GDM1 (cell line): ENCODE data around the gene MAP3K4.

Source experiments
- DNase-seq: peaks from one replicate; lab custom pipeline; 2025; lab: John Stamatoyannopoulos, UW

Gene MAP3K4

DNA sequence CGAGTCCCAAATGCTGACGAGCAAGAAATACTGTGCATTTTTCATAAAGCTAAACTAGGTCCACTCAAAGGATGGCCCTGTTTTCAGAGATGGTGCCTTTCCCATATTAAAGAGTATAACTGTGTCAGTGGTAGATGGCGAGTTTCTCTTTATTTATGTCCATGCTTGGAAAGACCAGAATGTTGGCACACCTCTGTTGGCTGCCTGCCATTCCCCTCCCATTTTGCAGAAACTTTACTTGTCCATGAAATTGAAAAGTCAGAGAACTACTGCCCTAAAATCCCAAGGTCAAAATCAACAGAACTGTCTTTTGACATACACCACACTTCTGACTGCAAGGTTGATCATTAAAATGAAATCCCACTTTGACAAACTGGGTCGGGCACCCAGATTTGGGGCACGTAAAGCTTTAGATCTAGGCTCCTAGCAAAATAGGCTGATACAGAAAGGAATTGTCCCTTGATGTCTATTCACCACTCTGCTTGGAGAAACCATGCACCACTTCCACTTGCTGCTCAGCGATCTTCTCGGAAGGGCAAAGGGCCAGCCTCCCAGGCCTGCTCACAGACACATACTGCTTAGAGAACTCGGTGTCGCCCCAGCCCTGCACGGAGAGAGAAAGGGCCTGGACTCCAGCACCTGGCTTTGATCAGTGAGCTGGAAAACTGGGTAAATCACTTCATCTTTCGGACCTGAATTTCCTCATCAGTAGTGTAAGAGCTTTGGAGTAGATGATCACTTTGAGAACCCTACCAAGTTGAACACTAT, 152.3 kb downstream of the MAP3K4 start:
- DNase-seq = no peak

DNA sequence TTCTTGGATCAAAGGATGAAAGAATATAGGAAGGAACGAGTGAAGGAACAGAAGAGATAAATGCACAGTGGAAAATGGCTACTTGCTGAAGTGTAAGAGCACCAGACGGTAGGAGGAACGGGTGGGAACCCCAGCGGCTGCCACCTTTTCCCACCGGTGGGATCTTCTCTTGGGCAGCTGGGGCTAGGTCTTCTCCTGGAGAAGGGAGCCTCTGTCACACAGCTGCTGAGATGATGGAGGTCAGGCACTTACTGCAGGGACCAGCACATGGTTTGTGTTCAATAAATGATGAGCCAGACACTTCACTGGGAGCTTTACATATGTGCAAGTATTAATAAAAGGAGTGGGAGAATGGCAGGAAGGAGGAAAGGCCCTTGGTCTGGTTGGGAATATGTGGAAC, 158.6 kb downstream of the MAP3K4 start:
- no peak for DNase-seq

DNA sequence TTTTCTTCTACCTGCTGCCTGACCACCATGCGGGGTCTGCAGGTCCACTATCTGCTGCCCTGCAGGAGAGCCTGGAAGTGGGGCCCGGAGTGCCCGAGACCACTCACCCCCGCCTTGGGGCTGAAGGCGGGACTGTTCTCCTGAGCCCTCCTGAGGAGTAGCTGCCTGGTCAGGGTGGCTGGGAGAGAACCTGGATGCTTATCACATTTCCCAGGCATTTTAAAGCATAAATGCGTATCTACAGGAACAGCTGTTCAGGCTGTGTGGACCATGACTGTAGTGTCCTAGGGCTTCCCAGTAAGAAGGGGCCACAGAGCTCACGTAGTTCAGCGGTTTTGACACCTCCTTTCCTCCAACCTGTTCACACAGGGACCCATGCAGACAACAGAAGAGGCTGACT, 159.0 kb downstream of the MAP3K4 start:
- DNase-seq = no peak

DNA sequence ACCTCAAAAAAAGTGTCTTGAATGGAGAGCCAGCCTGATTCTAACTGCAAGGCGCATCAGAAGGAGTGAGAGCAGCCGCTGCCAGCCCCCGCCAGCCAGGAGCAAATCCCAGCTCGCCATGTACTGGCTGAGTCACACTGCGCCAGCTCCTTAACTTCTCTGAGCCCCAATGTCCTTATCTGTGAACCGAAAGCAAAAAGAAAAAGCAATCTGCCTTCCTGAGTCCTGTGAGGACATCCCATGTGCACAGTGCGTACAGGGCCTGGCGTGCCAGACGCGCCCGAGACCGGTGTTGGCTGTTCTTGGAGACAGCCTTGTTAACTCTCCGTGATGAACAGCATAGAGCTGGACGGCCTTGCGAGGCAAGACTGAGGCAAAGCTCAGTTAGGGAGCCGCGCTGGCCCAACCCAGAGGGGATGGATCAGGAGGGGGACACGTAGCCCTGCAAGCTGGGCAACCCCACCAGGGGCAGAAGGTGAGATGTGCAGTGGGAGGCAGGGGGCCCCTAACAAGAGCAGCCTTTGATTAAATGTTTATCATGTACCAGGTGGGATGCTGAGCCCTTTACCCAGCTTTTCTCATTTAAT, 159.6 kb downstream of the MAP3K4 start:
- DNase-seq = no peak

DNA sequence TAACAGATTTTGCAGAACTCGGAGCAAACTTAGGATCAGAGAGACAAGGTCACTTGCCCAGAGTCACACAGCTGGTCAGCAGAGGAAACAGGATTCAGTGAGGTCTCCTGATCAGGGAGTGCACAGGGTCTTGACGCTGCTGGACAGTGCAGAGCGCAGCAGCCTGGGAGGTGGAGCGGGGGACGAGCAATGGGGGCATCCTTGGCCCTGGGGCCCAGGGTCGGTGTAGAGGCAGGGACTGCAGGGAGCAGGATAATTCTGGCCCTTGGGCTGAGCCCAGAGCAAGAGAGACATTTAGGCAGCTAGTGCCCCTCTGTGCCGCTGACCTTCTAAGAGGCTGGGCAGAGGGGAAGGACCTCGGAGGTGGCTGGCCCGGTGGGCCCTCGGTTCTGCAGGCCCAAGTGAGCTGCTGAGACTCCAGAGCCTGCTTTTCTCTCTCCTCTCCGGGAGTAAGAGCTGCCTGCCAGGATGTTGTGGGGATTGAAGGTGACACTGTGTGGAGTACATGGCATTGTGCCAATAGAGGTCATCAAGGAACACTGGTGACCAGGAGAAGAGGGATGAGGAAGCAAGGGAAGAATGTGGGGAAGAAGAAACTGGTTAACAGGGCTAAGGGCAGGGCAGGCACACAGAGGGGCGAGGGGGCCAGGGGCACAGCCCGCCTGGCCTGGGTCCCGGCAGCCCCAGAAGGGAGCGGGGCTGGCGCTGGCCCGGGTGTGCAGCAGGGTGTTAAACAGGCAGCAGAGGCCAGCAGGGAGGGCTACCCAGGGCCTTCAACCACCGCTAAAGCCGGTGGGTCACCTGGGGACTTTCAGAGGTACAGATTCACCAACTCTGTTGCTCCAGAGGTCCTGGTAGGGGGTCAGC, 160.3 kb downstream of the MAP3K4 start:
- DNase-seq = no peak

DNA sequence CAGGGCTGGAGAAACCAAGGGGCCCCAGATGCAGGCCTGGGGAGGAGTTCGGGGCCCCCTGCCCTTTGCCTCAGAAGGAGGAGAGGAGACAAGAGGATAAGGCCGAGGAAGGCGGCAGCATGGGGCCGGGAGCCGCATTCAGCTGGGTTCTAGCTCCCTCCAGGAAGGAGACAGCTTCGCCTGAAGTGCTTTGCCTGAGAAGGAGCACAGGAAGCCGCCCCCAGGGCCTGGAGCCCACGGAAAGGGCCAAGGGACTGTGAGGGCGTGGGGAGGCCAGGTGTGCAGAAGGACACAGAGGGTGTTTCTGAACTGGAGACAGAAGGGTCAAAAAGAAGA, 160.9 kb downstream of the MAP3K4 start:
- no peak for DNase-seq

DNA sequence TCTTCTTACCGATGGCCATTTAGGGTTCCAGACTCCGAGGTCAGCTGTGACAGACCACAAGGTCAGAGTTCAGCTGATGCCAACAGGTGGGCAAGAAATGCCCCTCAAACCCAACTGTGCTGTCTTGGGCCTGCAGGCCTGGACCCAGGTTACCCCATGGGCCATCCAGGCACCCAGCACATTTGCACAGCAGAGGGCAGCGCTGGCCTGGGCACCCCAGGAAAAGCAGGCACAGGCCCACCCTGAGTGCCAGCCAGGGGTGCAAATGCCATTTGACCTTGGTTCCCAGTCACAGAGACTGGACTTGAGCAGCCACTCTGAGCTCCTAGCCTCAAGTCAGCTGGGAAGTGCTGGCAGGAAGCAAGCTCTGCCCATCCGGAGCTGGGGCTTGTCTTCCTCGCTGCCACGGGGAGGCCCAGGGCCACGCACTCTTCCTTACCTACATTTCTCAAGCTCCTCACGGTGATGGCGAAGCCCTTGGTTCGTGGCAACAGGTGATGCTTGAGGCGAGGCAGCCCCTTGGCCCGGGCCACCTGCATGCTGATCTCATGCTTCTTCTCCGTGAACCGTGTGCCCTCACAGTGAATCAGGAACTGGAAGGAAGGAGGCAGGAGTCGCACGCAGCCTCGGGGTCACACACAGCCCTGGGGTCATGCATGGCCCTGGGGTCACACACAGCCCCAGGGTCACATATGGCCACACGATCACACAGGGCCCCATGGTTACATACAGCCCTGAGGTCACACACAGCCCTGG, 161.5 kb downstream of the MAP3K4 start:
- DNase-seq = no peak

DNA sequence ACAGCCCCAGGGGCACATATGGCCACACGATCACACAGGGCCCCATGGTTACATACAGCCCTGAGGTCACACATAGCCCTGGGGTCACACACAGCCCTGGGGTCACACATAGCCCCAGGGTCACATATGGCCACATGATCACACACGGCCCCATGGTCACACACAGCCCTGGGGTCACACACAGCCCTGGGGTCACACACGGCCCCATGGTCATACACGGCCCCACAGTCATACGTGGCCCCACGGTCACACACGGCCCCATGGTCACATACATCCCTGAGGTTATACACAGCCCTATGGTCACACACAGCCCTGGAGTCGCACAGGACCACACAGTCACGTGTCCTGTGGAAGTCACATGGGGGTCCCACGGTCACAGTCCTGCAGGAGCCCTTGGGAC, 162.2 kb downstream of the MAP3K4 start:
- DNase-seq = no peak

DNA sequence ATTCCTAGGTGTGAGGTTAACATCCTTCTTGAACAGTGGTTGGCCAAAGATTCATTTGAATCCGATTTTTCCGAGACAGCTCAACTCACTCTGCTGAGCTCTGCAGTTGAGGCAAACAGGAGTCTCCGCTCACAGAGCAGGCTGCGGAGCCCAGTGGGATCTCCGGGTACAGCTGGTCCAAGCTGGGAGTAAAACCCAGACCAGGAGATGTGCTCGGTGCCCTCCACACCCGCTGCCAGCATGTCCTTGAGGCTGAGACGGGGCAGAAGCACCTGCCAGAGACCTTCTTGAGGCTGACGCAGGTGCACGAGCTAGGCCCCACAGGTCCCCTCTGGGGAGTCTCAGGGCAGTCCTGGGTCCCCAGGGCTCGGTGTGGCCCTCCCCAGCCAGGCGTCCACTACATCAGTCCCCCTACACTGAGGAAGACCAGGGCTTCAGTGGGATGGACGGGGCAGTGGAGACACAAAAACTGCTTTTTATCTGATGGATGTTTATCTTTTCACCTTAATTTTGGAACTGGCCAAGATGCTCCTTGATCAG, 163.3 kb downstream of the MAP3K4 start:
- no peak for DNase-seq

DNA sequence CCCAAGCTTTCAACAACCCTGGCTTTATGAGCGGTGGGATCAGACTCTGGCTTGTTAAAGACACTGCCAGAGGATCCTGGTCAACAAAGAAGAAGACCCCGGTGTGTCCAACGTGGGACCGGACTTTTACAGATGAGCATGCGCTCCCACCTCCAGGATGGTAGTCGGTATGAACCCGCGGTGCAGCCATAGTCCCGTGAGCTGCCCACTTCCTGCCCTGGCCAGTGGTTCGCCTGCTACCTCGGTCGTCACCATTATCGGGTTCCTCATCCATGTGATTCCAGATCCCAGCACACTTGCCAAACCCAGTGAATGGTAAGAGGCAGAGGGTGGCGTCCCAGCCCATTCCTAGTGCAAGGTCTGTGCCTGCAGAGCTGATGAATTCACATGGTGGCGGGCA, 169.6 kb downstream of the MAP3K4 start:
- no peak for DNase-seq

DNA sequence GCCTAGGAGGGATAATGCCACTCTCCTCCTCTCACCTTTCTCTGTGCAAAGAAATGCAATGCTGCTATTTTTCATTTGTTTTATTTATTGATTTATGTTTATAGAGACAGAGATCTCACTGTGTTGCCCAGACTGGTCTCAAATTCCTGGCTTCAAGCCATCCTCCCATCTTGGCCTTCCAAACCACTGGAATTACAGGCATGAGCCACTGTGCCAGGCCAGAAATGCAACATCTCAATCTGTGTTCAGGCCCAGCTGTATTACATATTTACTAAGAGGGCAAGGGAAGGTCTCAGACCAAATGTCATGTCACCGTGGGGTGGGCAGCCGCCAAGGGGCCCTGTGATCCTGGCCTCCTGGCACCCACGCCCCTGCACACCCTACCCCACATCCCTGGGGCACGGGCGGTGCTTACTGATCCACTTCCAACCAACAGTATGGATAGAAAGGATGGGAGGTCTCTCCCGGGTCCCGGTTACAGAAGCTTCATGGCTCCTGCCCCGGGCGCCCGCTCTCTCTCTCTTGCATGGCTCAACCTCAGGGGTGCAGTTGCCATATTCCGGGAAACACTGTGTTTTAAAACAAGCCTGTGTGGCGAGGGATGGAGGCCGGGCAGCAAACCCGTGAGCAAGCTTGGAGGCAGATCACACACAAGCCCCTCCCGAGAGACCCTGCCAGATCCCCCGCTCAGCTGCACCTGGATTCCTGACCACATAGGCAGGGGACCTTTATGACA, 170.5 kb downstream of the MAP3K4 start:
- no peak for DNase-seq

DNA sequence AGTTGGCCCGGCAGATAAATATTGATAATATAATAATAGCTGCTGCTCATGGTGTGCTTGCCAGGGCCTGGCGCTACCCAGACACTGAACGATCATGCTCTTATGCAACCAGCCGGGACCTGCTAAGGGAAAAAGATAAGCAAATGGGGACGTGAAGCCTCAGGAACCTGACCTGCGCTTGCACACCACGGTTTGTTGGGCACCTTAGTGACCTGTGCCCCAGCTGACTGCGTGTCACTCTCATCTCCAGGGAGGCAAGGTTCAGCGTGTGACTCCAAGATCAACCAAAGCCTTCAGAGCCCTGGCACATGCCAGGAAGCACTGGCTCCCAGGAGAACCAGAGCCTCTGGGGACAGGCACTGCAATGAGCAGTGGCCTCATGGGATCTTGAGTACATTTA, 171.2 kb downstream of the MAP3K4 start:
- no peak for DNase-seq

DNA sequence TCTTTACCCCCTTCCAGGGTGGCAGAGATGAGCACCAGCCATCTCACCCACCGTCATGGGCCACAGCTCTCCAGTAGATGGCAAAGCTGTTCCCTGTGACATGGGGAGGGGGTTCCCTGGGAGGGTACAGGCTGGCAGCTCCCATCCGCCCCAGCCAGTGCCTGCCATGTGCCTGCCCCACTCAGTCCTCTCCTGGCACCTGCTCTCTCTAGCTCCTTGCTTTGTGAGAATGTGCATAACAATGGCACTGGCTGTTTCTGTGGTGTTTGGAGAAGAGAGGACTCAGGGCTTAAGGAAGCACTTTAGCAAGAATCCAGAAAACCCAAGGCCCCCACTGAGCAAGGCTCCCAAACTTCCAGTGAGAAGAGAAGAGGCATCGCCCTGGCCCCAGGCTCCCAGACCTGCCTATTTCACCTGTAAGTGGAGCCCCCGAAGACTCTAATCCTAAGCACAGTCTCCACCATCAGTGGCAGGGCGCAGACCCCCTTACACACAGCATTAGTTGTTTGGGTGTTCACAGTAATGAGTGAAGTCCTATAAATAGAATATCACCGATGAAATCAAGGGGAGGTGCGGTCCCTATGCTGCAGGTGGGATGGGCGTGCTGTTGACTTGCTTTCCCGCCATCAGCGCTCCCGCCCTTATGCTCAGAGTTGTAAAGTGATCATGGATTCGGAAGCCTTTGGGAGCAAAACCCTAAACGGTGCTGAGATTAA, 172.1 kb downstream of the MAP3K4 start:
- DNase-seq = no peak

DNA sequence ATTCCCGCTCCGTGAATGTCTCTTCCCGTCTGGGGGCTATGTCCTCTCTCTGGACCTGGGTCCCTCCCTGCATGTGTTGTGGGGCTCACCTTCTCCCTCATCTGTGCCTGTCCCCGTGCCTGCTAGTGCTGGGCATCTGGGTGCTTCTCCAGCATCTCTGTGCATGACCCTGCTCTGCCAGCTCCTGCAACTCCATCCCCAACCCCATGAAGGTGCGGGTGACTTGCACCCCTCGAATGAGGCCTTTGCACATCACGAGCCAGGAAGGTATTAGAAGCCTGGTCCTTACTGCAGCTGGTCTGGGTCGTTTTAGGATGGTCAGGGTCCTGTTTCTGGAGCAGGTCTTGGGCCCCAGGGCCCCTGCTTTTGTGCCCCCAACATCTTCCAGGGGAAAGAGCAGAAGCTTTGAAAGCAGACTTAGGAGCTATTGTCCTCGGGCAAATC, 172.6 kb downstream of the MAP3K4 start:
- DNase-seq = no peak

DNA sequence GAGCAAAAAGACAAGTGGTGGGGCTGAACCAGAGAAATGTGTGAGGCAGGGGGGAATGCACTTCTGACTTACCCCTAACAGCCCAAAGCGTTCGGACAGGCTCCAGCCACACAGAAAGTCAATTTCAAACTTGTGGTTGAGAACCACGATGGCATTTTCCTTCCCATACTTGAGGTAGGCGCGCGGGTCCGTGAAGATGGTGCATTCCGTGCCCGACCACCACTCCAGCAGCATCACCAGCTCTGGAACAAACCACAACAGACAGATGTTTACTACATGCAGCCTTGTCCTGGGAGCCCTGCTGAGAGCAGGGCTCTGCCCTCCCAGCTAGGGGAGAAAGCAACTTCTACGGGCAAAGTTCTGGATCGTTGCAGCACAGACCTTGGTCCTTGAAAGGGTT, 174.6 kb downstream of the MAP3K4 start:
- DNase-seq = no peak

DNA sequence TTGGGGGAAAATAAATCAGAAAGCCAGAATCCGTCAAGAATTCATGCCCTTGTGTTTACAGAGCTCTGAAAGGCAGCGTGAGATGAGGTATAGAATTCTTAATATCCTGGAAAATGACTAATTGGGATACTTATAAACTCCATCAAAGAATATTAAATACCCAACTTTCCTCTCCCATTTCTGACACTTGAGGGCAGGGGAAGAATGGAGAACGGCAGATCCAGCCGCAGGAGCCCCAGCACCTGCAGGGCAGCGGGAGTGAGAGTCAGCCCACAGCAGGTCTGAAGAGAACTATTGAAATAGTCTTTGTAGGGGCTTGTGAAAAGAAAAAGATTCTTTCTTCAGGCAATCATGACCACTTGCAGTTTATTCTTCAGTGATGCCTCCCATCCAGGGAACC, 175.1 kb downstream of the MAP3K4 start:
- no peak for DNase-seq
